Suprapubic skin (tissue), 4 donors: ENCODE results near the gene HABP4. TPM values are rescaled to one million over a fixed set of nuclear protein-coding genes. Genes with fewer than 3 reads are reported as not detected.

Experiments used
- DNase-seq, 2 donors: peaks; one replicate each; pipeline ENCODE4 v3.0.0-alpha.2; 2019; ENCODE audit warnings: low spot score in 2 of 2
- H3K27ac ChIP-seq: fragments of 200-600 bp; sonication (generic); one replicate; pipeline ENCODE4 v1.5.1; 2019
- H3K27me3 ChIP-seq: fragments of 200-600 bp; sonication (generic); one replicate; pipeline ENCODE4 v1.5.1; 2019
- H3K36me3 ChIP-seq: fragments of 200-600 bp; sonication (generic); one replicate; pipeline ENCODE4 v1.5.1; 2019
- H3K4me1 ChIP-seq: fragments of 200-600 bp; sonication (generic); one replicate; pipeline ENCODE4 v1.5.1; 2019
- H3K4me3 ChIP-seq: fragments of 200-600 bp; sonication (generic); one replicate; pipeline ENCODE4 v1.5.1; 2019; ENCODE audit warnings: mild to moderate bottlenecking
- H3K9me3 ChIP-seq: fragments of 200-600 bp; sonication (generic); one replicate; pipeline ENCODE4 v1.5.1; 2019
- CTCF ChIP-seq, 2 donors: fragments of 200-600 bp in 1 of 2; fragments of 450-650 bp in 1 of 2; sonication (generic) in 1 of 2; IDR thresholded peaks; one replicate each; pipeline ENCODE4 v1.5.1; 2016 to 2019; ENCODE audit warnings: antibody characterized with exemption in 2 of 2, mild to moderate bottlenecking in 1 of 2, moderate library complexity in 1 of 2
- EP300 ChIP-seq: sonication (generic); formaldehyde crosslinking; IDR thresholded peaks from one replicate; pipeline ENCODE4 v1.6.1; 2017; ENCODE audit warnings: antibody characterized with exemption
- POLR2A ChIP-seq, 2 donors: fragments of 450-650 bp; IDR thresholded peaks; one replicate each; pipeline ENCODE4 v1.6.1; 2017; ENCODE audit warnings: antibody characterized with exemption in 2 of 2, mild to moderate bottlenecking in 2 of 2, moderate library complexity in 2 of 2
- POLR2AphosphoS5 ChIP-seq, 3 donors: sonication (generic); formaldehyde crosslinking; IDR thresholded peaks; one replicate each; pipeline ENCODE4 v1.6.1; 2017; ENCODE audit warnings: antibody characterized with exemption in 3 of 3
- WGBS: methylation state at CpG from one replicate; pipeline ENCODE4 v1.1.5; 2018; 5-methylcytosine and 5-hydroxymethylcytosine counted together
- total RNA-seq, 4 donors: library from RNA; depleted of rRNA; stranded (reverse); fragments of >200 nt; gene quantifications; one replicate each; pipeline ENCODE4 v1.1.0, GENCODE V29; 2016

Gene HABP4
- total RNA-seq, 4 donors from 2014 or later = 3.9 to 9.2 (median 7.1) TPM

- Histone ChIP-seq H3K27me3 (no peaks in the 10 kb centered on the region), H3K4me3 (no peak overlapping the region), H3K9me3 (no peaks in the 10 kb centered on the region), H3K36me3 (no peaks in the 10 kb centered on the region), H3K27ac (no peak overlapping the region), H3K4me1 (peaks cover 13% of the 10 kb centered on the region)
- TF ChIP-seq EP300 (no peak), CTCF (IDR thresholded peaks at IDR 0.05) (no peak), POLR2A (IDR thresholded peaks at IDR 0.05) (no peak), POLR2AphosphoS5 (IDR thresholded peaks at IDR 0.05) (no peak)
- 71% methylated on average over 4 of the region's 4 CpGs for WGBS
- DNase-seq = no peak
These were observed 24.3 kb upstream of the HABP4 start for GRCh38 chr9:96425500-96426169.

- no peaks in the 10 kb centered on the region for H3K36me3 ChIP-seq
- TF ChIP-seq EP300 (no peak), CTCF (IDR thresholded peaks at IDR 0.05) (no peak), POLR2AphosphoS5 (IDR thresholded peaks at IDR 0.05) (no peak), POLR2A (IDR thresholded peaks at IDR 0.05) (no peak)
- no peaks in the 10 kb centered on the region for H3K27me3 ChIP-seq
- H3K27ac ChIP-seq = no peak overlapping the region
- H3K4me3 ChIP-seq = no peak overlapping the region
- DNase-seq = no peak
- no peaks in the 10 kb centered on the region for H3K4me1 ChIP-seq
- H3K9me3 ChIP-seq = no peaks in the 10 kb centered on the region
These were observed 20.2 kb upstream of the HABP4 start for GRCh38 chr9:96429732-96430131.

GRCh38 chr9:96430377-96430776 is 19.6 kb upstream of the HABP4 start:
- WGBS = 95% methylated on average over 2 of the region's 2 CpGs
- H3K9me3 ChIP-seq = no peaks in the 10 kb centered on the region
- DNase-seq = no peak
- no peaks in the 10 kb centered on the region for H3K4me1 ChIP-seq
- no peak overlapping the region for H3K27ac ChIP-seq
- H3K27me3 ChIP-seq = no peaks in the 10 kb centered on the region
- no peaks in the 10 kb centered on the region for H3K36me3 ChIP-seq
- no peak for TF ChIP-seq EP300
- no peak for TF ChIP-seq POLR2A (IDR thresholded peaks at IDR 0.05)
- no peak for TF ChIP-seq CTCF (IDR thresholded peaks at IDR 0.05)
- no peak for TF ChIP-seq POLR2AphosphoS5 (IDR thresholded peaks at IDR 0.05)
- no peak overlapping the region for H3K4me3 ChIP-seq

- WGBS = 92% methylated on average over 4 of the region's 4 CpGs
- no peak for DNase-seq
- no peaks in the 10 kb centered on the region for H3K27me3 ChIP-seq
- no peaks in the 10 kb centered on the region for H3K36me3 ChIP-seq
- H3K4me3 ChIP-seq = no peak overlapping the region
- no peaks in the 10 kb centered on the region for H3K9me3 ChIP-seq
- no peaks in the 10 kb centered on the region for H3K4me1 ChIP-seq
- TF ChIP-seq EP300 (no peak), POLR2AphosphoS5 (IDR thresholded peaks at IDR 0.05) (no peak), CTCF (IDR thresholded peaks at IDR 0.05) (no peak), POLR2A (IDR thresholded peaks at IDR 0.05) (no peak)
- H3K27ac ChIP-seq = no peak overlapping the region
These were observed 14.6 kb upstream of the HABP4 start for GRCh38 chr9:96435345-96435744.

- TF ChIP-seq CTCF (IDR thresholded peaks at IDR 0.05) = no peak
- no peak for TF ChIP-seq POLR2A (IDR thresholded peaks at IDR 0.05)
- TF ChIP-seq POLR2AphosphoS5 (IDR thresholded peaks at IDR 0.05) = no peak
- TF ChIP-seq EP300 = no peak
- 88% methylated on average over 2 of the region's 2 CpGs for WGBS
- Histone ChIP-seq H3K9me3 (no peaks in the 10 kb centered on the region), H3K27me3 (no peaks in the 10 kb centered on the region), H3K4me1 (no peaks in the 10 kb centered on the region), H3K27ac (no peak overlapping the region), H3K4me3 (no peak overlapping the region), H3K36me3 (no peaks in the 10 kb centered on the region)
- no peak for DNase-seq
These were observed 13.9 kb upstream of the HABP4 start for GRCh38 chr9:96436063-96436455.
